Ovary (tissue), 3 donors: ENCODE data around the gene SLMAP.

Experiments used
- CTCF ChIP-seq, 3 donors: fragments of 450-650 bp in 2 of 3; fragments of 200-600 bp in 1 of 3; IDR thresholded peaks; one replicate each; pipeline versions ENCODE4 v1.5.1 to v1.8.0; 2016 to 2022; ENCODE audit warnings: antibody characterized with exemption in 3 of 3, mild to moderate bottlenecking in 1 of 3
- EP300 ChIP-seq: sonication (generic); formaldehyde crosslinking; IDR thresholded peaks from one replicate; pipeline ENCODE4 v1.6.1; 2017; ENCODE audit warnings: antibody characterized with exemption
- POLR2A ChIP-seq: fragments of 450-650 bp; IDR thresholded peaks from one replicate; pipeline ENCODE4 v1.6.1; 2017; ENCODE audit warnings: antibody characterized with exemption, mild to moderate bottlenecking, moderate library complexity
- donor health status: DM: no; HTN: no; CAD: no.

DNA sequence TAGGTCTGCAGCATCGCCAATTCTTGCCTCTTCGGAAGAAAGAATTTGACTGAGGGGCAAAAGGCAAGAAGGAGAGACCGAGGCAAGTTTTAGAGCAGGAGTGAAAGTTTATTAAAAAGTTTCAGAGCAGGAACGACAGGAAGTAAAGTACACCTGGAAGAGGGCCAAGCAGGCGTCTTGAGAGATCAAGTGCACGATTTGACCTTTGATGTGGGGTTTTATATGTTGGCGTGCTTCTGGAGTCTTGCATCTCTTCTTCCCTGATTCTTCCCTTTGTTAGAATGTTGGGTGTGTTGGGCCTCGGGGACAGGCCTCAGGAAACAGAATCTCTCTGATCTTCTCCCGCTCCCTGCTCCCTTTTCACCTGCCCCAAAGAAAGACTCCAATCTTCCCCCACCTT is 211.5 kb downstream of the SLMAP start:
- TF ChIP-seq CTCF (IDR thresholded peaks at IDR 0.05) (no peak), EP300 (no peak), POLR2A (no peak)
